HFF-Myc (cell line): ENCODE measurements around the gene SLC5A3.

Source experiments
- DNase-seq: peaks from one replicate; pipeline ENCODE4 v3.0.0-alpha.2; 2011; ENCODE audit warnings: low read depth; ENCODE audit errors: extremely low read depth
- H3K4me3 ChIP-seq: replicated peaks from 2 replicates; pipeline ENCODE4 v1.5.1; 2011; ENCODE audit warnings: low read depth, mild to moderate bottlenecking, control low read depth, low read length
- CTCF ChIP-seq: IDR thresholded peaks from 2 replicates; pipeline ENCODE4 v1.5.1; 2012; ENCODE audit warnings: mild to moderate bottlenecking, low read depth, low read length, control low read depth; ENCODE audit errors: missing control alignments

Gene SLC5A3

GRCh38 chr21:34034369-34035014 is 38.9 kb upstream of the SLC5A3 start:
- no peak overlapping the region for H3K4me3 ChIP-seq
- TF ChIP-seq CTCF: no peak
- no peak for DNase-seq

GRCh38 chr21:34035619-34036354 is 37.6 kb upstream of the SLC5A3 start:
- H3K4me3 ChIP-seq: no peak overlapping the region
- no peak for DNase-seq
- no peak for TF ChIP-seq CTCF

- no peak overlapping the region for H3K4me3 ChIP-seq
- TF ChIP-seq CTCF: no peak
- peak; percentile 32 for DNase-seq
Measured at GRCh38 chr21:34037009-34037795, 36.2 kb upstream of the SLC5A3 start.

- H3K4me3 ChIP-seq: no peak overlapping the region
- DNase-seq: no peak
- no peak for TF ChIP-seq CTCF
Measured at GRCh38 chr21:34039678-34040382, 33.5 kb upstream of the SLC5A3 start.

GRCh38 chr21:34042735-34043134 is 30.6 kb upstream of the SLC5A3 start:
- no peak for TF ChIP-seq CTCF
- no peak for DNase-seq
- no peak overlapping the region for H3K4me3 ChIP-seq

GRCh38 chr21:34043333-34043732 is 30.0 kb upstream of the SLC5A3 start:
- H3K4me3 ChIP-seq: no peak overlapping the region
- TF ChIP-seq CTCF: no peak
- no peak for DNase-seq
